ENCODE measurements around the gene EIF2D. TPM values are rescaled to one million over a fixed set of nuclear protein-coding genes. Genes with fewer than 3 reads are reported as not detected.

EIF2D gene
- total RNA-seq, 1 donor from 2014 or later = 49.6 TPM

DNA sequence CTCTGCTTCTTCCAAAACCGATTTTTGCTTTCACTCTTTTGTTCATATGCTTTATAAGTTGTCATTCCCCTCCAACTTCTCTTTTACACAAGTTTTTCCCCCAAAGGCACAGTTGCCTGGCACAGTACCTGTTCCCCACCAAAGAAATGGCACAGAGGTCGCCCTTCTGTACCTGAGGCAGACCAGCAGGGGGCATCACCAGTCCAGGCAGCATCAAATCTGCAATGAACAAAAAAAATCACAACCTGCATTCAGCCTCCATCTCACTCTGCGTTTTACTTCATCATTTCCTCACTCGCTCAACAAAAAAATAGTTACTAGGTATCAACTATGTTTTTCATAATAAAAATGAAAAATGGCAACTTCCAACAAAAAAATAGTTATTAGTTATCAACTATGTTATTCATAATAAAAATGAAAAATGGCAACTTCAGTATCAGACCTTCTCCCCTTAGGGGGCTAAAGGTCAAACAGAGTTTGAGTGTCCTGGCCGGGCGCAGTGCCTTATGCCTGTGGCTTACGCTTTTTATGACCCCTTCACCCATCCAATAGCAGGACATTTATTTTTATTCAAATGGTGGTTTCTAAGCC, 4.1 kb downstream of the EIF2D start:
- H3K27ac Mint-ChIP-seq = no peak overlapping the region
- H3K36me3 Mint-ChIP-seq = peaks cover 21% of the 10 kb centered on the region
- H3K4me1 Mint-ChIP-seq = peaks cover 12% of the 10 kb centered on the region
- H3K4me3 Mint-ChIP-seq = no peak overlapping the region
- DNase-seq (ENCODE audit: low spot score in 2 of 2, unreplicated experiment in 2 of 2) = no peak
- H3K9me3 Mint-ChIP-seq = no peaks in the 10 kb centered on the region
- no peaks in the 10 kb centered on the region for H3K27me3 Mint-ChIP-seq (ENCODE audit: low read depth)
- TF ChIP-seq CTCF (IDR thresholded peaks at IDR 0.05; ENCODE audit: unreplicated experiment) = peak; percentile 62

- peak; percentile 42 for TF ChIP-seq CTCF (IDR thresholded peaks at IDR 0.05; ENCODE audit: unreplicated experiment)
- H3K27me3 Mint-ChIP-seq (ENCODE audit: low read depth) = no peaks in the 10 kb centered on the region
- H3K4me3 Mint-ChIP-seq = no peak overlapping the region
- peaks cover 10% of the 10 kb centered on the region for H3K4me1 Mint-ChIP-seq
- no peak overlapping the region for H3K27ac Mint-ChIP-seq
- no peaks in the 10 kb centered on the region for H3K9me3 Mint-ChIP-seq
- H3K36me3 Mint-ChIP-seq = peaks cover 30% of the 10 kb centered on the region
- no peak for DNase-seq (ENCODE audit: low spot score in 2 of 2, unreplicated experiment in 2 of 2)
Observed at GRCh38 chr1:206606867-206607266, 5.4 kb downstream of the EIF2D start.

DNA sequence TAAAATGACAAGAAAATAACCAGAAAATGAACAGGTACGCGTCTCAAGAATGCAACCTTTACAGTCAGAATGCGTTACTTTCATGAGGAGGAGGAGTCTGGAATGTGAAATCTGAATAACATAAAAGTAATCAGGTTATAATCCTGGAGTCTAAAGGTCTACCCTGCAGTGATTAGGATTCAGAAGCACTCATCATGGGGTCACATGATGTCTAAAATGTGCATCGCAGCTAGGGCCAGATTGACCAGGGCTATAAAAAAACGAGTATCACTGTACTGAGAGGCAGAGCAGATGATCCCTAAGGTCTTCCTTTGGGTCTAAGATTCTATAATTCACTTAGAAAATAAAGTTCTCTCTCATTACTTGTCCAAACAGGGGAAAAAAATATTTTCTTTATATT, 7.4 kb downstream of the EIF2D start:
- TF ChIP-seq CTCF (IDR thresholded peaks at IDR 0.05; ENCODE audit: unreplicated experiment) = no peak
- H3K9me3 Mint-ChIP-seq = no peaks in the 10 kb centered on the region
- H3K27ac Mint-ChIP-seq = no peak overlapping the region

DNA sequence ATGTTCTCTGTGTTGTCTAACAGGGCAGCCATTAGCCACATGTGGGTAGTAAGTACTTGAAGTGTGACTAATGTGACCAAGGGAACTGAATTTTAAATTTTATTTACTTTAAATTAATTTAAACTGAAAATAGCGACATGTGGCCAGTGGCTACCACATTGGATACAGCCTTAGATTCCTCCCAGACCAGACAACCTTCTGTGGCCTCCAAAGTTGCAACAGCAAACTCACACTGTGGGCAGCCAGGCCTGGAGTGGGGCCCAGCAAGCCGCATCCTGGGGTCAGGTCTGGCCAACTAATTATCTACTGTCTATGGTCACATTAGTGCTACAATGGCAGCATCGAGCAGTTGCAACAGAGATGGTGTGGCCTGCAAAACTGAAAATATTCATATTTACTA, 11.7 kb downstream of the EIF2D start:
- no peaks in the 10 kb centered on the region for H3K4me1 Mint-ChIP-seq
- no peaks in the 10 kb centered on the region for H3K27me3 Mint-ChIP-seq (ENCODE audit: low read depth)
- no peak overlapping the region for H3K4me3 Mint-ChIP-seq
- TF ChIP-seq CTCF (IDR thresholded peaks at IDR 0.05; ENCODE audit: unreplicated experiment) = no peak
- H3K36me3 Mint-ChIP-seq = peaks cover 46% of the 10 kb centered on the region
- no peak for DNase-seq (ENCODE audit: low spot score in 2 of 2, unreplicated experiment in 2 of 2)
- no peak overlapping the region for H3K27ac Mint-ChIP-seq
- no peaks in the 10 kb centered on the region for H3K9me3 Mint-ChIP-seq

More for the DNA sequence above, 7.4 kb downstream of the EIF2D start:
- Mint-ChIP-seq H3K4me3 (no peak overlapping the region), H3K4me1 (no peaks in the 10 kb centered on the region), H3K36me3 (peaks cover 31% of the 10 kb centered on the region), H3K27me3 (ENCODE audit: low read depth) (no peaks in the 10 kb centered on the region)
- no peak for DNase-seq (ENCODE audit: low spot score in 2 of 2, unreplicated experiment in 2 of 2)

- H3K27ac Mint-ChIP-seq = no peak overlapping the region
- no peaks in the 10 kb centered on the region for H3K27me3 Mint-ChIP-seq (ENCODE audit: low read depth)
- no peak overlapping the region for H3K4me3 Mint-ChIP-seq
- H3K4me1 Mint-ChIP-seq = no peaks in the 10 kb centered on the region
- no peak for DNase-seq (ENCODE audit: low spot score in 2 of 2, unreplicated experiment in 2 of 2)
- H3K9me3 Mint-ChIP-seq = no peaks in the 10 kb centered on the region
- TF ChIP-seq CTCF (IDR thresholded peaks at IDR 0.05; ENCODE audit: unreplicated experiment) = no peak
- H3K36me3 Mint-ChIP-seq = peaks cover 52% of the 10 kb centered on the region
Observed at GRCh38 chr1:206596319-206596666, 16.0 kb downstream of the EIF2D start.
